ENCODE measurements around the gene PTGDR2. TPM values are rescaled to one million over a fixed set of nuclear protein-coding genes. Genes with fewer than 3 reads are reported as not detected.

The PTGDR2 gene
- total and polyA plus RNA-seq, 4 donors = 0.08 to 7.1 (median 0.32) TPM

DNA sequence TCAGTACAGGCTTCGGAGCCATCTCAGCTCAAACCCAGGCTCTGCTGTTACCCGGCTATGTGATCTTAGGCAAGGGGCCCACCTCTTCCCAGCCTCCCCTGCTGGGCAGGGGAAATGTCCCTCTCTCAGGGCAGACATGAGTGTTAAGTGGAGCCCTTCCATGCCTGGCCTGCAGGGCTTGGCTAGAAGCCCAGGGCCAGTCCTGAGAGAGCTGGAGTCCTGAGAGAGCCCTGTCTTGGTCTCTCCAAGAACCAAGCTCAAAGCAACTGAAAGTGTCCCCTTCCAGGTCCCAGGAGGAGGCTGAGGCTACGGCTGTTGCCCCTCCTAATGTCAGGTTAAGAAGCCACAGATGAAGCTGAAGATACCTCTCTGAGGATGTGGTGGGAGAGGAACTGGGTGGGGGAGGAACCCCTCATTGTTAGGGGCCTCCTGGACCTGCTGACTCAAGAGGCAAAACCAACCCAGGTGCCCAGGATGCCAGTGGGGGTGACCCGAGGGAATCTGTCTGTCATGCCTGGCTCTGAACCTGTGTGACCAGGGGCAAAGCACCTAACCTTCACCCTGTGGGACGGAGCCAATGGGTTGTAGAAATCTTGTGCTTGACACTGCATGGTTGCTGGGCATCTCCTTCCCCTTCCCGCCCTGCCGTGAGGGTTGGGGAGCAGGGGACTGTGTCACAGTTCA is 15.8 kb upstream of the PTGDR2 start:
- Histone ChIP-seq H3K4me3 (ENCODE audit: low read depth in 1 of 3, low read length in 3 of 3) (no peak overlapping the region), H3K4me1 (ENCODE audit: control insufficient read depth in 4 of 4, insufficient read depth in 4 of 4, low read length in 3 of 4) (peaks cover 0 to 8% (median 4%) of the 10 kb centered on the region in 4 donors), H3K9me3 (ENCODE audit: control insufficient read depth in 4 of 4, low read length in 3 of 4) (no peaks in the 10 kb centered on the region), H3K27me3 (ENCODE audit: control insufficient read depth in 4 of 4, insufficient read depth in 4 of 4, low read length in 3 of 4) (no peaks in the 10 kb centered on the region), H3K27ac (ENCODE audit: low read depth in 1 of 2, low read length in 2 of 2) (no peak overlapping the region), H3K9ac (ENCODE audit: low read depth in 1 of 2, low read length in 2 of 2) (no peak overlapping the region), H3K36me3 (ENCODE audit: control insufficient read depth in 4 of 4, insufficient read depth in 3 of 4, low read depth in 1 of 4, low read length in 3 of 4) (no peaks in the 10 kb centered on the region)
- TF ChIP-seq HNF4G (IDR thresholded peaks at IDR 0.05) = no peak
- TF ChIP-seq JUND (IDR thresholded peaks at IDR 0.05) = no peak
- TF ChIP-seq, protein P1, sequence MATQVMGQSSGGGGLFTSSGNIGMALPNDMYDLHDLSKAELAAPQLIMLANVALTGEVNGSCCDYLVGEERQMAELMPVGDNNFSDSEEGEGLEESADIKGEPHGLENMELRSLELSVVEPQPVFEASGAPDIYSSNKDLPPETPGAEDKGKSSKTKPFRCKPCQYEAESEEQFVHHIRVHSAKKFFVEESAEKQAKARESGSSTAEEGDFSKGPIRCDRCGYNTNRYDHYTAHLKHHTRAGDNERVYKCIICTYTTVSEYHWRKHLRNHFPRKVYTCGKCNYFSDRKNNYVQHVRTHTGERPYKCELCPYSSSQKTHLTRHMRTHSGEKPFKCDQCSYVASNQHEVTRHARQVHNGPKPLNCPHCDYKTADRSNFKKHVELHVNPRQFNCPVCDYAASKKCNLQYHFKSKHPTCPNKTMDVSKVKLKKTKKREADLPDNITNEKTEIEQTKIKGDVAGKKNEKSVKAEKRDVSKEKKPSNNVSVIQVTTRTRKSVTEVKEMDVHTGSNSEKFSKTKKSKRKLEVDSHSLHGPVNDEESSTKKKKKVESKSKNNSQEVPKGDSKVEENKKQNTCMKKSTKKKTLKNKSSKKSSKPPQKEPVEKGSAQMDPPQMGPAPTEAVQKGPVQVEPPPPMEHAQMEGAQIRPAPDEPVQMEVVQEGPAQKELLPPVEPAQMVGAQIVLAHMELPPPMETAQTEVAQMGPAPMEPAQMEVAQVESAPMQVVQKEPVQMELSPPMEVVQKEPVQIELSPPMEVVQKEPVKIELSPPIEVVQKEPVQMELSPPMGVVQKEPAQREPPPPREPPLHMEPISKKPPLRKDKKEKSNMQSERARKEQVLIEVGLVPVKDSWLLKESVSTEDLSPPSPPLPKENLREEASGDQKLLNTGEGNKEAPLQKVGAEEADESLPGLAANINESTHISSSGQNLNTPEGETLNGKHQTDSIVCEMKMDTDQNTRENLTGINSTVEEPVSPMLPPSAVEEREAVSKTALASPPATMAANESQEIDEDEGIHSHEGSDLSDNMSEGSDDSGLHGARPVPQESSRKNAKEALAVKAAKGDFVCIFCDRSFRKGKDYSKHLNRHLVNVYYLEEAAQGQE (IDR thresholded peaks at IDR 0.05) = no peak
- TF ChIP-seq GABPA (IDR thresholded peaks at IDR 0.05 in 1 of 2, conservative IDR thresholded peaks at IDR 0.05 in 1 of 2) = no peak
- TF ChIP-seq, protein P2, sequence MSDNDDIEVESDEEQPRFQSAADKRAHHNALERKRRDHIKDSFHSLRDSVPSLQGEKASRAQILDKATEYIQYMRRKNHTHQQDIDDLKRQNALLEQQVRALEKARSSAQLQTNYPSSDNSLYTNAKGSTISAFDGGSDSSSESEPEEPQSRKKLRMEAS (IDR thresholded peaks at IDR 0.05) = no peak
- TF ChIP-seq, protein P3, sequence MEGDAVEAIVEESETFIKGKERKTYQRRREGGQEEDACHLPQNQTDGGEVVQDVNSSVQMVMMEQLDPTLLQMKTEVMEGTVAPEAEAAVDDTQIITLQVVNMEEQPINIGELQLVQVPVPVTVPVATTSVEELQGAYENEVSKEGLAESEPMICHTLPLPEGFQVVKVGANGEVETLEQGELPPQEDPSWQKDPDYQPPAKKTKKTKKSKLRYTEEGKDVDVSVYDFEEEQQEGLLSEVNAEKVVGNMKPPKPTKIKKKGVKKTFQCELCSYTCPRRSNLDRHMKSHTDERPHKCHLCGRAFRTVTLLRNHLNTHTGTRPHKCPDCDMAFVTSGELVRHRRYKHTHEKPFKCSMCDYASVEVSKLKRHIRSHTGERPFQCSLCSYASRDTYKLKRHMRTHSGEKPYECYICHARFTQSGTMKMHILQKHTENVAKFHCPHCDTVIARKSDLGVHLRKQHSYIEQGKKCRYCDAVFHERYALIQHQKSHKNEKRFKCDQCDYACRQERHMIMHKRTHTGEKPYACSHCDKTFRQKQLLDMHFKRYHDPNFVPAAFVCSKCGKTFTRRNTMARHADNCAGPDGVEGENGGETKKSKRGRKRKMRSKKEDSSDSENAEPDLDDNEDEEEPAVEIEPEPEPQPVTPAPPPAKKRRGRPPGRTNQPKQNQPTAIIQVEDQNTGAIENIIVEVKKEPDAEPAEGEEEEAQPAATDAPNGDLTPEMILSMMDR (IDR thresholded peaks at IDR 0.05; ENCODE audit: low read depth, low read length, missing input control) = no peak
- TF ChIP-seq FOXA2 (IDR thresholded peaks at IDR 0.05) = no peak
- no peak for TF ChIP-seq NR2F2 (IDR thresholded peaks at IDR 0.05)
- no peak for TF ChIP-seq HNF4A (conservative IDR thresholded peaks at IDR 0.05)
- TF ChIP-seq TAF1 (conservative IDR thresholded peaks at IDR 0.05) = no peak
- TF ChIP-seq FOXA1 (IDR thresholded peaks at IDR 0.05) = no peak
- TF ChIP-seq, protein P4, sequence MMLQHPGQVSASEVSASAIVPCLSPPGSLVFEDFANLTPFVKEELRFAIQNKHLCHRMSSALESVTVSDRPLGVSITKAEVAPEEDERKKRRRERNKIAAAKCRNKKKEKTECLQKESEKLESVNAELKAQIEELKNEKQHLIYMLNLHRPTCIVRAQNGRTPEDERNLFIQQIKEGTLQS (IDR thresholded peaks at IDR 0.05) = no peak
- TF ChIP-seq, protein P5, sequence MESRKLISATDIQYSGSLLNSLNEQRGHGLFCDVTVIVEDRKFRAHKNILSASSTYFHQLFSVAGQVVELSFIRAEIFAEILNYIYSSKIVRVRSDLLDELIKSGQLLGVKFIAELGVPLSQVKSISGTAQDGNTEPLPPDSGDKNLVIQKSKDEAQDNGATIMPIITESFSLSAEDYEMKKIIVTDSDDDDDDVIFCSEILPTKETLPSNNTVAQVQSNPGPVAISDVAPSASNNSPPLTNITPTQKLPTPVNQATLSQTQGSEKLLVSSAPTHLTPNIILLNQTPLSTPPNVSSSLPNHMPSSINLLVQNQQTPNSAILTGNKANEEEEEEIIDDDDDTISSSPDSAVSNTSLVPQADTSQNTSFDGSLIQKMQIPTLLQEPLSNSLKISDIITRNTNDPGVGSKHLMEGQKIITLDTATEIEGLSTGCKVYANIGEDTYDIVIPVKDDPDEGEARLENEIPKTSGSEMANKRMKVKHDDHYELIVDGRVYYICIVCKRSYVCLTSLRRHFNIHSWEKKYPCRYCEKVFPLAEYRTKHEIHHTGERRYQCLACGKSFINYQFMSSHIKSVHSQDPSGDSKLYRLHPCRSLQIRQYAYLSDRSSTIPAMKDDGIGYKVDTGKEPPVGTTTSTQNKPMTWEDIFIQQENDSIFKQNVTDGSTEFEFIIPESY (IDR thresholded peaks at IDR 0.05) = no peak
- no peak for TF ChIP-seq SP1 (IDR thresholded peaks at IDR 0.05)
- no peak for TF ChIP-seq RAD21 (IDR thresholded peaks at IDR 0.05)
- no peak for TF ChIP-seq YY1 (IDR thresholded peaks at IDR 0.05)
- TF ChIP-seq EGR1 (IDR thresholded peaks at IDR 0.05; ENCODE audit: low read depth in 2 of 2) = no peak
- DNase-seq (ENCODE audit: low spot score) = no peak
- 77% methylated on average over 7 of the region's 7 CpGs for WGBS

Data from liver (tissue), 9 donors.